ENCODE measurements around the gene KCNIP3.

The KCNIP3 gene

GRCh38 chr2:95377216-95378123, 80.3 kb downstream of the KCNIP3 start:
- TF ChIP-seq CTCF (IDR thresholded peaks at IDR 0.05): no peak

GRCh38 chr2:95379371-95379831, 82.3 kb downstream of the KCNIP3 start:
- no peak for TF ChIP-seq CTCF (IDR thresholded peaks at IDR 0.05)

GRCh38 chr2:95380280-95380679, 83.1 kb downstream of the KCNIP3 start:
- no peak for TF ChIP-seq CTCF (IDR thresholded peaks at IDR 0.05)

GRCh38 chr2:95380731-95381130, 83.6 kb downstream of the KCNIP3 start:
- TF ChIP-seq CTCF (IDR thresholded peaks at IDR 0.05): no peak

- no peak for TF ChIP-seq CTCF (IDR thresholded peaks at IDR 0.05)
These were observed 84.4 kb downstream of the KCNIP3 start for GRCh38 chr2:95381212-95382191.

- TF ChIP-seq CTCF (IDR thresholded peaks at IDR 0.05): no peak
These were observed 85.0 kb downstream of the KCNIP3 start for GRCh38 chr2:95382192-95382591.
